Measurements from ENCODE around the gene SAMD4B. TPM values are rescaled to one million over a fixed set of nuclear protein-coding genes. Genes with fewer than 3 reads are reported as not detected.

The SAMD4B gene
- total RNA-seq, 6 experiments from 2014 or later, result 23.0 to 45.6 (median 31.6) TPM

GRCh38 chr19:39301562-39301961 is 40.7 kb upstream of the SAMD4B start:
- no peak for DNase-seq
- Histone ChIP-seq H3K27me3 (no peaks in the 10 kb centered on the region), H3K9me3 (no peaks in the 10 kb centered on the region), H3K36me3 (no peaks in the 10 kb centered on the region), H3K4me1 (no peaks in the 10 kb centered on the region), H3K27ac (no peak overlapping the region), H3K4me3 (no peak overlapping the region)
- WGBS (ENCODE audit: insufficient coverage, low coverage, low lambda C conversion rate, missing lambda C conversion rate), result 75% methylated on average over 3 of the region's 3 CpGs
- intact Hi-C loops (cut with DNase I), result no loop called here
- TF ChIP-seq CTCF (IDR thresholded peaks at IDR 0.05), result no peak
- ATAC-seq, result no peak

- TF ChIP-seq POLR2A (IDR thresholded peaks at IDR 0.05) (no peak), CTCF (IDR thresholded peaks at IDR 0.05) (no peak)
- Histone ChIP-seq H3K9me3 (no peaks in the 10 kb centered on the region), H3K4me3 (no peak overlapping the region), H3K36me3 (no peaks in the 10 kb centered on the region), H3K27ac (no peak overlapping the region), H3K27me3 (peaks cover 4 to 12% of the 10 kb centered on the region in 2 donors), H3K4me1 (peaks cover 0 to 5% (median 0%) of the 10 kb centered on the region in 4 donors)
- 39% methylated on average over 7 of the region's 10 CpGs for WGBS (ENCODE audit: insufficient coverage, low coverage, low lambda C conversion rate, missing lambda C conversion rate)
- ATAC-seq (peak in 1 of 4 donors; percentile 28), DNase-seq (no peak)
- intact Hi-C loops (cut with DNase I), result no loop called here
These were observed 38.6 kb upstream of the SAMD4B start for GRCh38 chr19:39303373-39304184.

- DNase-seq (no peak), ATAC-seq (no peak)
- peaks cover 0 to 5% (median 0%) of the 10 kb centered on the region in 4 donors for H3K4me1 ChIP-seq
- no peak for TF ChIP-seq POLR2A (IDR thresholded peaks at IDR 0.05)
- TF ChIP-seq CTCF (IDR thresholded peaks at IDR 0.05), result no peak
- no peaks in the 10 kb centered on the region for H3K36me3 ChIP-seq
- H3K27me3 ChIP-seq, result peaks cover 4 to 12% of the 10 kb centered on the region in 2 donors
- no peak overlapping the region for H3K4me3 ChIP-seq
- H3K27ac ChIP-seq, result no peak overlapping the region
- intact Hi-C loops (cut with DNase I), result no loop called here
- H3K9me3 ChIP-seq, result no peaks in the 10 kb centered on the region
These were observed 38.1 kb upstream of the SAMD4B start for GRCh38 chr19:39304185-39304513.

GRCh38 chr19:39304701-39305571 is 37.3 kb upstream of the SAMD4B start:
- DNase-seq, result no peak
- H3K9me3 ChIP-seq, result no peaks in the 10 kb centered on the region
- no peak for TF ChIP-seq POLR2A (IDR thresholded peaks at IDR 0.05)
- no peak for TF ChIP-seq CTCF (IDR thresholded peaks at IDR 0.05)
- WGBS (ENCODE audit: insufficient coverage, low coverage, low lambda C conversion rate, missing lambda C conversion rate), result 48% methylated on average over 3 of the region's 6 CpGs
- H3K27ac ChIP-seq, result no peak overlapping the region
- intact Hi-C loops (cut with DNase I), result no loop called here
- peaks cover 4 to 12% of the 10 kb centered on the region in 2 donors for H3K27me3 ChIP-seq
- peaks cover 0 to 5% (median 0%) of the 10 kb centered on the region in 4 donors for H3K4me1 ChIP-seq
- no peak for ATAC-seq
- no peaks in the 10 kb centered on the region for H3K36me3 ChIP-seq
- H3K4me3 ChIP-seq, result no peak overlapping the region
